Heart left ventricle (tissue), 16 donors: ENCODE measurements around the gene DGAT2. TPM values are rescaled to one million over a fixed set of nuclear protein-coding genes. Genes with fewer than 3 reads are reported as not detected.

Experiments
- ATAC-seq, 4 donors: fragments of 200-7000 bp; cut with Tn5 transposase; one replicate each; pipeline ENCODE4 v1.9.1; 2020 to 2022; ENCODE audit warnings: moderate library complexity in 4 of 4, mild to moderate bottlenecking in 3 of 4, moderate number of reproducible peaks in 1 of 4
- DNase-seq, 5 donors: peaks; one replicate each; pipeline ENCODE4 v3.0.0-alpha.2; 2020
- H3K27ac ChIP-seq, 12 donors: fragments of 200-600 bp; sonication (generic) in 4 of 12; one replicate each; pipeline versions ENCODE4 v1.5.0 to v1.8.0; 2016 to 2022; ENCODE audit warnings: mild to moderate bottlenecking in 2 of 12
- H3K27me3 ChIP-seq, 9 donors: fragments of 200-600 bp; sonication (generic) in 2 of 9; one replicate each; pipeline versions ENCODE4 v1.5.1 to v1.8.0; 2016 to 2022; ENCODE audit warnings: mild to moderate bottlenecking in 3 of 9
- H3K36me3 ChIP-seq, 9 donors: fragments of 200-600 bp; sonication (generic) in 2 of 9; one replicate each; pipeline versions ENCODE4 v1.5.0 to v1.8.0; 2018 to 2022; ENCODE audit warnings: mild to moderate bottlenecking in 2 of 9
- H3K4me1 ChIP-seq, 12 donors: fragments of 200-600 bp; sonication (generic) in 4 of 12; one replicate each; pipeline versions ENCODE4 v1.5.0 to v1.8.0; 2016 to 2022; ENCODE audit warnings: mild to moderate bottlenecking in 3 of 12
- H3K4me3 ChIP-seq, 12 donors: fragments of 200-600 bp; sonication (generic) in 4 of 12; one replicate each; pipeline versions ENCODE4 v1.5.0 to v1.8.0; 2017 to 2022; ENCODE audit warnings: mild to moderate bottlenecking in 9 of 12, moderate library complexity in 4 of 12
- H3K9me3 ChIP-seq, 12 donors: fragments of 200-600 bp; sonication (generic) in 4 of 12; one replicate each; pipeline versions ENCODE4 v1.5.0 to v1.8.0; 2016 to 2022; ENCODE audit warnings: mild to moderate bottlenecking in 1 of 12
- CTCF ChIP-seq, 12 donors: fragments of 200-600 bp; sonication (generic) in 4 of 12; IDR thresholded peaks; one replicate each; pipeline versions ENCODE4 v1.5.0 to v1.8.0; 2018 to 2022; ENCODE audit warnings: antibody characterized with exemption in 12 of 12, mild to moderate bottlenecking in 5 of 12
- POLR2A ChIP-seq, 2 donors: fragments of 450-650 bp; IDR thresholded peaks; one replicate each; pipeline ENCODE4 v1.6.1; 2017; ENCODE audit warnings: antibody characterized with exemption in 2 of 2, mild to moderate bottlenecking in 2 of 2, moderate library complexity in 2 of 2
- WGBS, 4 donors: extraction: QIAGEN DNeasy Blood & Tissue Kit in 2 of 4; methylation state at CpG; one replicate each; pipeline versions ENCODE4 v1.1.5 to v1.1.7; 2013 to 2018; 5-methylcytosine and 5-hydroxymethylcytosine counted together
- intact Hi-C, 10 donors: fragments of 100-400 bp; cut with DNase I; formaldehyde crosslinking; loops; one replicate each; pipeline versions ENCODE4 v1.11.1 to v1.14.2; 2022
- polyA plus RNA-seq, 2 donors: library from polyadenylated mRNA; stranded (reverse); fragments of 200-250 nt; gene quantifications; one replicate each; pipeline ENCODE4 v1.2.3, GENCODE V29; 2013
- total RNA-seq, 9 donors: library from RNA; depleted of rRNA in 2 of 9; stranded (reverse); fragments of >200 nt in 2 of 9; fragmentation: NEBNext Ultra II Directional in 3 of 9; extraction: Animal tissue kit (Norgen Biotek cat#: 25700) in 3 of 9; gene quantifications; one replicate each; pipeline versions ENCODE4 v1.1.0 to v1.2.4, GENCODE V29; 2016 to 2023
- donor health status: ischemic (EF 13 %, LVEDD 7.1; RV severe dilation, severe dysfunction).
- donor health status: healthy with polysubstance abuse.
- donor health status: DM: no; HTN: yes; CAD: no.
- donor health status: DM: no; HTN: no; CAD: no.
- donor health status: ischemic (EF 25% LVEDD 6.9; RV normal size, moderate dysfunction).
- donor health status: ischemic (EF 25% LVEDD 5.7; RV mildly dilated, moderate dysfunction).
- donor health status: healthy.
- donor health status: DM: yes; HTN: yes; CAD: no.
- donor health status: ischemic (EF 35%, LVEDD 5.7; RV mildly dilated, moderate dysfunction).
- donor health status: nonischemic (EF 11% LVEDD 7.7; RV severe dilation, severe dysfunction).
- donor health status: DM: yes; HTN: yes; CAD: no.
- donor health status: PGD.
- donor health status: ischemic (EF 29% LVEDD 5.4; RV normal size, mild dysfunction).
- donor health status: nonischemic (EF 23%, LVEDD 6.1; RV moderate dilation, normal function).

Gene DGAT2
- total and polyA plus RNA-seq, 11 donors: 4.0 to 48.3 (median 8.3) TPM

DNA sequence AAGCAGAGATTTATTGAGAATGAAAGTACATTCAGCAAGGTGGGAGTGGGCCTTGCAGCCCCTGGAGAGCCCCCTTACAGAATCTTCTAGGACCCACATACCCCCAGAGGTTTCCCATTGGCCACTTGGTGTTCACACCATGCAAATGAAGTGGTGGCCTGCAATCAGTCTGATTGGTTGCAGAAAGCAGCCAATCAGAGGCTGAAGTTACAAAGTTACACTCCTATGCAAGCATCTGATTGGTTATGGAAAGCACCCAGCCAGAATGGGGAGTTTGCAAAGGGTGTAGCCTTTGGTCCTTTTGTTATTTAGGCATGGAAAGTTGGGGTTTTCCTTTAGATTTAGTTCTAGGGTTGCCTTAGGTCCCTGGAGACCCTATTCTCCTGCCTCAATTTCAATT lies 81.3 kb downstream of the DGAT2 start:
- DNase-seq (no peak), ATAC-seq (no peak)
- H3K4me1 ChIP-seq: peaks cover 0 to 24% (median 19%) of the 10 kb centered on the region in 12 donors
- no peaks in the 10 kb centered on the region for H3K27me3 ChIP-seq
- H3K9me3 ChIP-seq: peaks cover 0 to 3% (median 0%) of the 10 kb centered on the region in 12 donors
- no peak overlapping the region for H3K4me3 ChIP-seq
- intact Hi-C loops: no loop called here
- no peak for TF ChIP-seq POLR2A (IDR thresholded peaks at IDR 0.05)
- TF ChIP-seq CTCF (IDR thresholded peaks at IDR 0.05): no peak
- peak overlapping the region in 2 of 12 donors; percentile 7 to 64 for H3K27ac ChIP-seq
- H3K36me3 ChIP-seq: peaks cover 0 to 28% (median 8%) of the 10 kb centered on the region in 9 donors

DNA sequence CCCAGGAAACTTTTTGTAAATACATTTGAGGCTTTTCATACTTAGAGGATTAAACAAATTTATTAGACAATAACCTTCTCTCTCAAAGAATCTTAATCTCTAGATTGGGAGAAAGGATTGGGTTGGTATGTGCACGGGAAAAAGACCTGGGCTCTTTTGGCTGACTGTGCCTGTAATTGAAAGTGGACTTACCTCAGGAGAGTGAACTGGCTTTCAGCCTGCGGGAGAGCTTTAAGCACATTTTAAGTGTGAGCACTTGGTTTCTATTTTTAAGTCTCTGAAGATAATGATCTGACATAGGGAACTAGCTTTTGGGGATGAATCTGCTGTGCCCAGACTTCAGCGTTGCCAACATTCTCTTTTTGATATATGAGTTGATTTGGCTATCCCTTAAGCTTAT lies 82.2 kb downstream of the DGAT2 start:
- TF ChIP-seq CTCF (IDR thresholded peaks at IDR 0.05) (no peak), POLR2A (IDR thresholded peaks at IDR 0.05) (no peak)
- Histone ChIP-seq H3K4me3 (no peak overlapping the region), H3K9me3 (no peaks in the 10 kb centered on the region), H3K27me3 (no peaks in the 10 kb centered on the region), H3K36me3 (peaks cover 0 to 28% (median 8%) of the 10 kb centered on the region in 9 donors), H3K27ac (peak overlapping the region in 11 of 12 donors; percentile 7 to 79 (median 53)), H3K4me1 (peaks cover 0 to 24% (median 19%) of the 10 kb centered on the region in 12 donors)
- WGBS, 4 donors: 11 to 14% (median 12%) methylated on average over 3 of the region's 3 CpGs
- intact Hi-C loops: no loop called here
- DNase-seq (no peak), ATAC-seq (peak in 3 of 4 donors; percentile 51 to 69 (median 58))

Other genes starting within 250 kb of the DGAT2 start
- 10 to 100 TPM in 2 of 9 donors, 1 to 10 TPM in 7; 2.0 to 12.5 (median 5.1) TPM for gene GDPD5, start 242.8 kb upstream of the DGAT2 start, total RNA-seq
- 1 to 10 TPM; 4.0 to 4.8 TPM for gene GDPD5, start 242.8 kb upstream of the DGAT2 start, polyA plus RNA-seq
- 100 to 1,000 TPM in 3 of 9 donors, 10 to 100 TPM in 6; 35.7 to 211 (median 71.8) TPM for gene SERPINH1, start 206.5 kb upstream of the DGAT2 start, total RNA-seq
- 100 to 1,000 TPM in 1 of 2 donors, 10 to 100 TPM in 1; 32.5 to 190 TPM for gene SERPINH1, start 206.5 kb upstream of the DGAT2 start, polyA plus RNA-seq
- 10 to 100 TPM in 1 of 9 donors, 1 to 10 TPM in 8; 3.0 to 10.0 (median 5.4) TPM for gene MAP6, start 99.7 kb upstream of the DGAT2 start, total RNA-seq
- gene MAP6, start 99.7 kb upstream of the DGAT2 start, polyA plus RNA-seq: 1 to 10 TPM in 1 of 2 donors, under 1 TPM in 1; 0.98 to 2.0 TPM
- gene MOGAT2, start 50.9 kb upstream of the DGAT2 start, total RNA-seq: under 1 TPM in 3 of 9 donors, not detected in 6; 0.20 to 0.27 (median 0.25) TPM
- gene MOGAT2, start 50.9 kb upstream of the DGAT2 start, polyA plus RNA-seq: under 1 TPM in 1 of 2 donors, not detected in 1; 0.04 TPM
- gene UVRAG, start 46.4 kb downstream of the DGAT2 start, total RNA-seq: 10 to 100 TPM; 12.7 to 22.6 (median 15.2) TPM
- gene UVRAG, start 46.4 kb downstream of the DGAT2 start, polyA plus RNA-seq: 10 to 100 TPM in 1 of 2 donors, 1 to 10 TPM in 1; 4.5 to 12.4 TPM